Measurements from ENCODE around the gene SH2B3.
A peak's percentile ranks its signal among the peaks of the same experiment; 100 is the strongest.
"Not testable (repeated sequence)": the region's sequence is repeated elsewhere in the genome, so short reads cannot be mapped to it uniquely, and the experiment has no call there.

SH2B3 gene

DNA sequence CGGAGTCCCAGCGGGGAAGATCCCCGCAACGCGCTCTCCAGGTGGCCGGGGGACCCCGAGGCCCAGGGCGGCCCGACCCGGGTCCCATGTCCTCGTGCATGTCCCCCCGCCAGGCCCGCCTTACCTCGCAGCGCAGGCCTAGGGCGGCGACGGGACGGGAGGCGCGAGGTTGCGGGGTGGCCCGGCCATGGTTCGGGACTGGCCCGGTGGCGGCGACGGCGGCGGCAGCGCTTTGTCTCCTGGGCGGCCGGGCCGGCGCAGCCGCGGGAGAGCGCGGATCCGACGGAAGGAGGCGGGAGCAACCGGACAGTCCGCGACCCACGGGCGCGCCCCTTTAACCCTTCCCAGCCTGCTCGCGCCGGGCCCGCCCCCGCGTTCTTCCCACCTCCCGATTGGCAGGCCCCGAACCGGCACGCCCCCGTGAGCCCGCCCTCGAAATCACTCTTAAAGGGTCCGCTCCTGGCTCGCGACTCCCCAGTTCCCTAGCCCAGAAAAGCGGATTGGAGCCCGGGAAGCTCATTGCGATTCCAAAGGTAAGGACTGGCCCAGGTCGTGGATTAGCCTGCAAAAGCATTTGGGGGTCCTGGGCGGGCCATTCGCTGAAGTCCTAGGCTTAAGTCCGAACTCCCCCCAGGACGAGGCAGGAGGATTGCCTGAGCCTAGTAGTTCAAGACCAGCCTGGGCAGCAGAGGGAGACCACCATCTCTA lies 36.8 kb upstream of the SH2B3 start, which contains the start of gene PHETA1:
PHETA1 (minus strand) TSS at position 308 of the 708 bp plus-strand sequence. CDS start 5,668 bp downstream, outside the sequence.
- Histone ChIP-seq H3K4me3 (ENCODE audit: low read depth, low read length) (peak within 1 kb of the TSS; percentile 72), H3K36me3 (ENCODE audit: control insufficient read depth, insufficient read depth, low read length) (no peaks in the 10 kb centered on the region), H3K27me3 (ENCODE audit: control insufficient read depth, insufficient read depth, low read length) (no peaks in the 10 kb centered on the region), H2AFZ (peak within 1 kb of the TSS; percentile 92), H3K27ac (no peak within 1 kb of the TSS), H3K4me2 (ENCODE audit: low read length) (peak within 1 kb of the TSS; percentile 63), H3K9me3 (ENCODE audit: control insufficient read depth, low read length) (no peaks in the 10 kb centered on the region), H3K4me1 (peaks cover 6% of the 10 kb centered on the region), H3K79me2 (no peaks in the 10 kb centered on the region), H3K9ac (peak within 1 kb of the TSS; percentile 16)
- TF ChIP-seq, protein P1, sequence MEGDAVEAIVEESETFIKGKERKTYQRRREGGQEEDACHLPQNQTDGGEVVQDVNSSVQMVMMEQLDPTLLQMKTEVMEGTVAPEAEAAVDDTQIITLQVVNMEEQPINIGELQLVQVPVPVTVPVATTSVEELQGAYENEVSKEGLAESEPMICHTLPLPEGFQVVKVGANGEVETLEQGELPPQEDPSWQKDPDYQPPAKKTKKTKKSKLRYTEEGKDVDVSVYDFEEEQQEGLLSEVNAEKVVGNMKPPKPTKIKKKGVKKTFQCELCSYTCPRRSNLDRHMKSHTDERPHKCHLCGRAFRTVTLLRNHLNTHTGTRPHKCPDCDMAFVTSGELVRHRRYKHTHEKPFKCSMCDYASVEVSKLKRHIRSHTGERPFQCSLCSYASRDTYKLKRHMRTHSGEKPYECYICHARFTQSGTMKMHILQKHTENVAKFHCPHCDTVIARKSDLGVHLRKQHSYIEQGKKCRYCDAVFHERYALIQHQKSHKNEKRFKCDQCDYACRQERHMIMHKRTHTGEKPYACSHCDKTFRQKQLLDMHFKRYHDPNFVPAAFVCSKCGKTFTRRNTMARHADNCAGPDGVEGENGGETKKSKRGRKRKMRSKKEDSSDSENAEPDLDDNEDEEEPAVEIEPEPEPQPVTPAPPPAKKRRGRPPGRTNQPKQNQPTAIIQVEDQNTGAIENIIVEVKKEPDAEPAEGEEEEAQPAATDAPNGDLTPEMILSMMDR (IDR thresholded peaks at IDR 0.05): no peak

DNA sequence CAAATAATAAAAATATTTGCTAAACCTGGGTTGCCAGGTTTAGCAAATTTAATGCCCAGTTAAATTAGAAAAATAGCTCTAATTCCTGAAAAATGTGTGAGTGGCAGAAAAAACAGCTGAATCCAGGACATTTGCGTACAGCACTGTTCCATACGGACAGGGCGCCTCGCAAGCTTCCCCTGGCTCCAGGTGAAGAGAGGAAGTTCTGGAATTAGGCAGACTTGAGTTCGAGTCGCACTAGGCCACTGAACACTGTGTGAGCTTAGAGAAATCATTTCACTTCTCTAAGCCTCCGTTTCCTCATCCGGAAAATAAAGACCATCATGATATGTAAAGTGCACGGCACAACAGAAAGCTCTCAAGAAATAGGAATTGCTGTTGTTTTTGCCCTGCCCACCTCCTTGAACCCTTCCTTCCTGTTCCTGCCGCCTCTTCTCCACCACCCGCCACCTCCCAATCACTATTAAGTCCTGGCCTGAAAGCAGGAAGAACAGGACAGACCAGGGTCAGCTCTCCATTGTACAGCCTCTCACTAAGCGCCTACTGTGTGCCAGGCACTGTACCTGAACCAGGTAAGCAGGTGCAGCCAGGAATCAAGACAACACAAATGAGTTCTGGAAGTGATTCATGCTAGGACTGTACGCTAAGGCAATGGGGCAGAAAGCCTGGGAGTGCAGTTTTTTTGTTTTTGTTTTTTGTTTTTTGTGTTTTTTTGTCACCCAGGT lies 36.1 kb upstream of the SH2B3 start:
- Histone ChIP-seq H3K36me3 (ENCODE audit: control insufficient read depth, insufficient read depth, low read length) (no peaks in the 10 kb centered on the region), H3K27ac (no peak overlapping the region), H2AFZ (peak overlapping the region; percentile 92), H3K4me3 (ENCODE audit: low read depth, low read length) (peak overlapping the region; percentile 72), H3K4me2 (ENCODE audit: low read length) (peak overlapping the region; percentile 63), H3K9ac (no peak overlapping the region), H3K79me2 (no peaks in the 10 kb centered on the region), H3K27me3 (ENCODE audit: control insufficient read depth, insufficient read depth, low read length) (no peaks in the 10 kb centered on the region), H3K4me1 (peaks cover 6% of the 10 kb centered on the region), H3K9me3 (ENCODE audit: control insufficient read depth, low read length) (no peaks in the 10 kb centered on the region)
- TF ChIP-seq, protein P1 (IDR thresholded peaks at IDR 0.05): no peak

DNA sequence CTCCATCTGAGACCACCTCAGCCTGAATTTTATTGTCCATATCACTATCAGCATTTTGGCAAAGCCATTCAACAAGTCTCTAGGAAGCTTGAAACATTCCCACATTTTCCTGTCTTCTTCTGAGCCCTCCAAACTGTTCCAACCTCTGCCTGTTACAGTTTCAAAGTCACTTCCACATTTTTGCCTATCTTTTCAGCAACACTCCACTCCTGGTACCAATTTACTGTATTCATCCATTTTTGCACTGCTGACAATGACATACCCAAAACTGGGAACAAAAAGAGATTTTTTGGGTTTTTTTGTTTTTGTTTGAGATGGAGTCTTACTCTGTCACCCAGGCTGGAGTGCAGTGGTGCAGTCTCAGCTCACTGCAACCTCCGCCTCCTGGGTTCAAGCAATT lies 32.5 kb upstream of the SH2B3 start:
- H3K79me2 ChIP-seq; H3K4me2 ChIP-seq (ENCODE audit: low read length); H3K36me3 ChIP-seq (ENCODE audit: control insufficient read depth, insufficient read depth, low read length); H3K27me3 ChIP-seq (ENCODE audit: control insufficient read depth, insufficient read depth, low read length); H3K4me3 ChIP-seq (ENCODE audit: low read depth, low read length); H3K27ac ChIP-seq; H2AFZ ChIP-seq; H3K9ac ChIP-seq; H3K9me3 ChIP-seq (ENCODE audit: control insufficient read depth, low read length); H3K4me1 ChIP-seq: not testable (repeated sequence)

DNA sequence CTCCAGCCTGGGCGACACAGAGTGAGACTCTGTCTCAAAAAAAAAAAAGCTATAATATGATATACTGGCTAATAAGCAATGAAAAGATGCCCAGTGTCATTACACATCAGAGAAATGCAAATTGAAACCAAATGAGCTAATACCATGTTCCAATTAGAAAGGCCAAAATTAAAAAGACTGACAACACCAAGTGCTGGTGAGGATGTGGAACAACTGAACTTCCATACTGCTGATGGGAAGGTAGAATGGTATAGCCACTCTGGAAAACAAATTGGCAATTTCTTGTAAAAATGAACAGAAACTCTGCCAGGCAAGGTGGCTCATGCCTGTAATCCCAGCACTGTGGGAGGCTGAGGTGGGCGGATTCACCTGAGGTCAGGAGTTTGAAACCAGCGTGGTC lies 28.3 kb upstream of the SH2B3 start:
- no peaks in the 10 kb centered on the region for H3K27me3 ChIP-seq (ENCODE audit: control insufficient read depth, insufficient read depth, low read length)
- no peaks in the 10 kb centered on the region for H3K36me3 ChIP-seq (ENCODE audit: control insufficient read depth, insufficient read depth, low read length)
- no peak overlapping the region for H2AFZ ChIP-seq
- no peaks in the 10 kb centered on the region for H3K9me3 ChIP-seq (ENCODE audit: control insufficient read depth, low read length)
- H3K27ac ChIP-seq: no peak overlapping the region
- H3K4me1 ChIP-seq: no peaks in the 10 kb centered on the region
- H3K4me3 ChIP-seq (ENCODE audit: low read depth, low read length): no peak overlapping the region
- H3K9ac ChIP-seq: no peak overlapping the region
- H3K4me2 ChIP-seq (ENCODE audit: low read length): no peak overlapping the region
- TF ChIP-seq, protein P1 (IDR thresholded peaks at IDR 0.05): no peak
- H3K79me2 ChIP-seq: no peaks in the 10 kb centered on the region

DNA sequence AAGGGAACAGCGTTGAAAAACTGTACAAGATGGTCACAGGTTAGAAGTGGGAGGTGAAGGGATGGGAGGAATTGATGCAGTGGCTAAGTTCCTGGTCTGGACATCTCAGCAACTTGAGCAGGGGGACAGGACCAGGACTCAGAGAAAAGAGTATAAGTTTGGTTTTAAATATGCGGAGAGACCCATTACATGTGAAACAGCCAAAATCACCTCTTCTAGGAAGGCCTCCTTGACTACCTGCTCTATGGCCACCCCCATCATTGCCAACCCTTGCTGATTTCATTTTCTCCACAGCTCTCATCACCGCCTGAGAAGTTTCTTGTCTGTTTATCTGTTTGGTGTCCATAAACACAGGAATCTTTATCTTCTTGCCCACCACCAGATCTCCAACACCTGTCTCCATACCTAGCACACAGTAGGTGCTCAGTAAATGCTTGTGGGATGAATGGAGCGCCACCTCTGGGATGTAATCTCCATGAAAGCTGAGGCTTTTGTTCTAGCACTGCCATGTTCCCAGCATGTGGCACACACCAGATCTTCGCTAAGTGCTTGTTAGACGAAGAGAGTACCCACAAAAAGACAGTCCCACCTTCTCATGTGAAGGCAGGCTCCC lies 25.7 kb upstream of the SH2B3 start:
- Histone ChIP-seq H2AFZ (no peak overlapping the region), H3K36me3 (ENCODE audit: control insufficient read depth, insufficient read depth, low read length) (no peaks in the 10 kb centered on the region), H3K79me2 (no peaks in the 10 kb centered on the region), H3K4me2 (ENCODE audit: low read length) (no peak overlapping the region), H3K9ac (no peak overlapping the region), H3K27ac (no peak overlapping the region), H3K4me1 (no peaks in the 10 kb centered on the region), H3K27me3 (ENCODE audit: control insufficient read depth, insufficient read depth, low read length) (no peaks in the 10 kb centered on the region), H3K4me3 (ENCODE audit: low read depth, low read length) (no peak overlapping the region), H3K9me3 (ENCODE audit: control insufficient read depth, low read length) (no peaks in the 10 kb centered on the region)
- TF ChIP-seq, protein P1 (IDR thresholded peaks at IDR 0.05): no peak

Measured in parathyroid adenoma (tissue), 2 donors.